MM.1S (cell line): ENCODE data around the gene PTCD3.

Experiments
- EZH2 ChIP-seq: fragments of 300-600 bp; sonication (generic); optimal IDR thresholded peaks from 2 replicates; pipeline ENCODE3; 2017; ENCODE audit warnings: low read depth, mild to moderate bottlenecking, antibody characterized with exemption, low read length, mixed read lengths
- EZH2phosphoT487 ChIP-seq: fragments of 300-600 bp; sonication (generic); IDR thresholded peaks from 2 replicates; pipeline ENCODE4 v1.6.1; 2018; ENCODE audit warnings: antibody characterized with exemption, low read length
- TF ChIP-seq, protein P1 (sequence below): fragments of 300-600 bp; sonication (generic); IDR thresholded peaks from 2 replicates; pipeline ENCODE4 v1.5.1; 2016; ENCODE audit warnings: antibody characterized with exemption, low read length, mixed read lengths

DNA sequence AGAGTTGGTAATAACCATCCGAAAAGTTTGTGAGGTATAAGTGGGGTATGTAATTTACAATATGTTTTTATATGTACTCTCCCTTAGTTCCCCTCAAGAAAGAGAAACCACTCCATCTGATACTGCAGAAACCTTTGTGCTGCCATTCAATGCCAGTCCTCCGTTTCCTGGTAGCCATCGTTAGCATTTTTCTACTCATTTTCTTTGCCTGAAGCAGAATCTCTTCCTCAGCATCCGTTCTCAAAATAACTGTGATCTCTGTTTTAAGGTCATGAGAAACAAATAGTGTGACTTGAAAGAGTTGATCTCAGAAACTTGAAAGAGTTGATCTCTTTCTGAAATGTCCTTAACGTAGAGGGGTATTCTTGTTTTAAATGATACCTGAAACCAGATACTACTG is 996 bp downstream of the PTCD3 start:
- TF ChIP-seq, protein P1, sequence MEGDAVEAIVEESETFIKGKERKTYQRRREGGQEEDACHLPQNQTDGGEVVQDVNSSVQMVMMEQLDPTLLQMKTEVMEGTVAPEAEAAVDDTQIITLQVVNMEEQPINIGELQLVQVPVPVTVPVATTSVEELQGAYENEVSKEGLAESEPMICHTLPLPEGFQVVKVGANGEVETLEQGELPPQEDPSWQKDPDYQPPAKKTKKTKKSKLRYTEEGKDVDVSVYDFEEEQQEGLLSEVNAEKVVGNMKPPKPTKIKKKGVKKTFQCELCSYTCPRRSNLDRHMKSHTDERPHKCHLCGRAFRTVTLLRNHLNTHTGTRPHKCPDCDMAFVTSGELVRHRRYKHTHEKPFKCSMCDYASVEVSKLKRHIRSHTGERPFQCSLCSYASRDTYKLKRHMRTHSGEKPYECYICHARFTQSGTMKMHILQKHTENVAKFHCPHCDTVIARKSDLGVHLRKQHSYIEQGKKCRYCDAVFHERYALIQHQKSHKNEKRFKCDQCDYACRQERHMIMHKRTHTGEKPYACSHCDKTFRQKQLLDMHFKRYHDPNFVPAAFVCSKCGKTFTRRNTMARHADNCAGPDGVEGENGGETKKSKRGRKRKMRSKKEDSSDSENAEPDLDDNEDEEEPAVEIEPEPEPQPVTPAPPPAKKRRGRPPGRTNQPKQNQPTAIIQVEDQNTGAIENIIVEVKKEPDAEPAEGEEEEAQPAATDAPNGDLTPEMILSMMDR, result no peak
- TF ChIP-seq EZH2phosphoT487 (no peak), EZH2 (no peak)
